Choroid plexus epithelial cell (primary cell): ENCODE data around the gene GM2A.

Experiments
- DNase-seq: peaks from one replicate; pipeline ENCODE4 v3.0.0-alpha.2; 2010; ENCODE audit warnings: low read depth
- H3K4me3 ChIP-seq: 2 replicates; pipeline ENCODE4 v1.5.1; 2011; ENCODE audit warnings: low read depth, mild to moderate bottlenecking, control low read depth, low read length, moderate library complexity
- CTCF ChIP-seq: conservative IDR thresholded peaks from 2 replicates; pipeline ENCODE4 v1.5.1; 2011; ENCODE audit warnings: low read depth, mild to moderate bottlenecking, control low read depth, inconsistent platforms, low read length, moderate library complexity

The GM2A gene

GRCh38 chr5:151252762-151253604, at the start of gene GM2A:
Gene GM2A, plus strand, starts transcription at chr5:151253185. Its CDS starts 32 bp downstream, at chr5:151253217.
- no peak for TF ChIP-seq CTCF
- peak within 1 kb of the TSS; percentile 92 for H3K4me3 ChIP-seq
- DNase-seq = peak; percentile 100

- no peak for TF ChIP-seq CTCF
- H3K4me3 ChIP-seq = no peak overlapping the region
- no peak for DNase-seq
Observed at GRCh38 chr5:151204051-151204450, 48.9 kb upstream of the GM2A start.

GRCh38 chr5:151205411-151205810, 47.6 kb upstream of the GM2A start:
- no peak overlapping the region for H3K4me3 ChIP-seq
- DNase-seq = no peak
- TF ChIP-seq CTCF = no peak

GRCh38 chr5:151208481-151208914, 44.5 kb upstream of the GM2A start:
- H3K4me3 ChIP-seq = no peak overlapping the region
- no peak for DNase-seq
- no peak for TF ChIP-seq CTCF

GRCh38 chr5:151212406-151212798, 40.6 kb upstream of the GM2A start:
- no peak overlapping the region for H3K4me3 ChIP-seq
- TF ChIP-seq CTCF = no peak
- no peak for DNase-seq

GRCh38 chr5:151213803-151214613, 39.0 kb upstream of the GM2A start:
- no peak overlapping the region for H3K4me3 ChIP-seq
- no peak for TF ChIP-seq CTCF
- DNase-seq = peak; percentile 78
